Breast epithelium (tissue), 3 donors: ENCODE data around the gene ACP7.

Experiments
- POLR2A ChIP-seq: fragments of 450-650 bp; IDR thresholded peaks from one replicate; pipeline ENCODE4 v1.6.1; 2016; ENCODE audit warnings: antibody characterized with exemption, mild to moderate bottlenecking, moderate library complexity
- POLR2AphosphoS5 ChIP-seq, 3 donors: sonication (generic); formaldehyde crosslinking; IDR thresholded peaks; one replicate each; pipeline ENCODE4 v1.6.1; 2017; ENCODE audit warnings: antibody characterized with exemption in 3 of 3
- TF ChIP-seq, protein P1 (sequence below), 3 donors: fragments of 450-650 bp; IDR thresholded peaks; one replicate each; pipeline ENCODE4 v1.5.1; 2016 to 2017; ENCODE audit warnings: antibody characterized with exemption in 3 of 3, mild to moderate bottlenecking in 3 of 3, moderate library complexity in 3 of 3

DNA sequence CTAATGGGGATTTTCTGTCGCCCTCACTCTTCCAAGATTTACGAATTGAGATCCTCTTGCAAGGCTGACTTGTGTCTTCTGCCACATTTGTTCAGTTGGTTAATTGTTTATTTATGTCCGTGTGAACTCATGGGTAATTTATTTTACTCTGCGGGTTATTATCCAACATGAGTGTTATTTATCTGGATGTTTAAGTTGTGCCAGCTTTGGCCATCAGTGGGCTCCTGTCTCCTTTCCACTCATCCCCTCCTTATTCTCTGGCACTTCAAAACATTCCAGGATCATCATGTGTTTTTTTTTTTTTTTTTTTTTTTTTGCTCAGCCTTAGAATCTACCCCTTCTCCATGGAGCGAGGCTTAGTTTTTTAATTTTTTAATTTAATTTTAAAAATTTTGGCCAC is 19.0 kb downstream of the ACP7 start:
- TF ChIP-seq, protein P1, sequence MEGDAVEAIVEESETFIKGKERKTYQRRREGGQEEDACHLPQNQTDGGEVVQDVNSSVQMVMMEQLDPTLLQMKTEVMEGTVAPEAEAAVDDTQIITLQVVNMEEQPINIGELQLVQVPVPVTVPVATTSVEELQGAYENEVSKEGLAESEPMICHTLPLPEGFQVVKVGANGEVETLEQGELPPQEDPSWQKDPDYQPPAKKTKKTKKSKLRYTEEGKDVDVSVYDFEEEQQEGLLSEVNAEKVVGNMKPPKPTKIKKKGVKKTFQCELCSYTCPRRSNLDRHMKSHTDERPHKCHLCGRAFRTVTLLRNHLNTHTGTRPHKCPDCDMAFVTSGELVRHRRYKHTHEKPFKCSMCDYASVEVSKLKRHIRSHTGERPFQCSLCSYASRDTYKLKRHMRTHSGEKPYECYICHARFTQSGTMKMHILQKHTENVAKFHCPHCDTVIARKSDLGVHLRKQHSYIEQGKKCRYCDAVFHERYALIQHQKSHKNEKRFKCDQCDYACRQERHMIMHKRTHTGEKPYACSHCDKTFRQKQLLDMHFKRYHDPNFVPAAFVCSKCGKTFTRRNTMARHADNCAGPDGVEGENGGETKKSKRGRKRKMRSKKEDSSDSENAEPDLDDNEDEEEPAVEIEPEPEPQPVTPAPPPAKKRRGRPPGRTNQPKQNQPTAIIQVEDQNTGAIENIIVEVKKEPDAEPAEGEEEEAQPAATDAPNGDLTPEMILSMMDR (IDR thresholded peaks at IDR 0.05): no peak
- TF ChIP-seq POLR2AphosphoS5 (IDR thresholded peaks at IDR 0.05) (no peak), POLR2A (no peak)
